ENCODE measurements around the gene CPB1. TPM values are rescaled to one million over a fixed set of nuclear protein-coding genes. Genes with fewer than 3 reads are reported as not detected.

Gene CPB1
- total RNA-seq, 1 donor from 2014 or later: not detected

- Mint-ChIP-seq H3K4me1 (ENCODE audit: low read depth, unreplicated experiment) (no peaks in the 10 kb centered on the region), H3K4me3 (ENCODE audit: unreplicated experiment) (no peak overlapping the region), H3K27me3 (ENCODE audit: unreplicated experiment) (no peaks in the 10 kb centered on the region), H3K36me3 (ENCODE audit: unreplicated experiment) (no peaks in the 10 kb centered on the region), H3K27ac (ENCODE audit: unreplicated experiment) (no peak overlapping the region), H3K9me3 (ENCODE audit: unreplicated experiment) (no peaks in the 10 kb centered on the region)
- TF ChIP-seq, protein P1, sequence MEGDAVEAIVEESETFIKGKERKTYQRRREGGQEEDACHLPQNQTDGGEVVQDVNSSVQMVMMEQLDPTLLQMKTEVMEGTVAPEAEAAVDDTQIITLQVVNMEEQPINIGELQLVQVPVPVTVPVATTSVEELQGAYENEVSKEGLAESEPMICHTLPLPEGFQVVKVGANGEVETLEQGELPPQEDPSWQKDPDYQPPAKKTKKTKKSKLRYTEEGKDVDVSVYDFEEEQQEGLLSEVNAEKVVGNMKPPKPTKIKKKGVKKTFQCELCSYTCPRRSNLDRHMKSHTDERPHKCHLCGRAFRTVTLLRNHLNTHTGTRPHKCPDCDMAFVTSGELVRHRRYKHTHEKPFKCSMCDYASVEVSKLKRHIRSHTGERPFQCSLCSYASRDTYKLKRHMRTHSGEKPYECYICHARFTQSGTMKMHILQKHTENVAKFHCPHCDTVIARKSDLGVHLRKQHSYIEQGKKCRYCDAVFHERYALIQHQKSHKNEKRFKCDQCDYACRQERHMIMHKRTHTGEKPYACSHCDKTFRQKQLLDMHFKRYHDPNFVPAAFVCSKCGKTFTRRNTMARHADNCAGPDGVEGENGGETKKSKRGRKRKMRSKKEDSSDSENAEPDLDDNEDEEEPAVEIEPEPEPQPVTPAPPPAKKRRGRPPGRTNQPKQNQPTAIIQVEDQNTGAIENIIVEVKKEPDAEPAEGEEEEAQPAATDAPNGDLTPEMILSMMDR (IDR thresholded peaks at IDR 0.05; ENCODE audit: partially characterized antibody, unreplicated experiment): no peak
- DNase-seq: no peak
Observed at GRCh38 chr3:148856384-148856783, 28.8 kb downstream of the CPB1 start.

DNA sequence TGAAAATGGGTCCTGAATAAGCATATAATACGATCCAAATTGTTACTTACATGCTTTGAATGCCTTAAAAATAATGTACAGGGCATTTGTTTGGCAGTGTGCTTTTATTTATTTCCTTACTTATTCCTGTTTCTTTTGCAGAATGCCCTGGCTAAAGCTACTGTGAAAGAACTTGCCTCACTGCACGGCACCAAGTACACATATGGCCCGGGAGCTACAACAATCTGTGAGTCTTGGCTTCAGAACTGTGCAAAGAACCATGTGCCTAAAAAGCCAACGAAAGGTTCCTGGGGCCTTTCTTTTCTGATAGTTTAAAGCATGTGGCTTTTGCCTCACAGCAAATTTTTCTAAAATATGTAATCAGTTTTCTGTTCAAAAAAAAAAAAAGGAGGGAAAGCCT is 29.7 kb downstream of the CPB1 start:
- Mint-ChIP-seq H3K4me3 (ENCODE audit: unreplicated experiment) (no peak overlapping the region), H3K27ac (ENCODE audit: unreplicated experiment) (no peak overlapping the region), H3K4me1 (ENCODE audit: low read depth, unreplicated experiment) (no peaks in the 10 kb centered on the region), H3K36me3 (ENCODE audit: unreplicated experiment) (no peaks in the 10 kb centered on the region), H3K9me3 (ENCODE audit: unreplicated experiment) (no peaks in the 10 kb centered on the region), H3K27me3 (ENCODE audit: unreplicated experiment) (no peaks in the 10 kb centered on the region)
- DNase-seq: no peak
- TF ChIP-seq, protein P1 (IDR thresholded peaks at IDR 0.05; ENCODE audit: partially characterized antibody, unreplicated experiment): no peak

DNA sequence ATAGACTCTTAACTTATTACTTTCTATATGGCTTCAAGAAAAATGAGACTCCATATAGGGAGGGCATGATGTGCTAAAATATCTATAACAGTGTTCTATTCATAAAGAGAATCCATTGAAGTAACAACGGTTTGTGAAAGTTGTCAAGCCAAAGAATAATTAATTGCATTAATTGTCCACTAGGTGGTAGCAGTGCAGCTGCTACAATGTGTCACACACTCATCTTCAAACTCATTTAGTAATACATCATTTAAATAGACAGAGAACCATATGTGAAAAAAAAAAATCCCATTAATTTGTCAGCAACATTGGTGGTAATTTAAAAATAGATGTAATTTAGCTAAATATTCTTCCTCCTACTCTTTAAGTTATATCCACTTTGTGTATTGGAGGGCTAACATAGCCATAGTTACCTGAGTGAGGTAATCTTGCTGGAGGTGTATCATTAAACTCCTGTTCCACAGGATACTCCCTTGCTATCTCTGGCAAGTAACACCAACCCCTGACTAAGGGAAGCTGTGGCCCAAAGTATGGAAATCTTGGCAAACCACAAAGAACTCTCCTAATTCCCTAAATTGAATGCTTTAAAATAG is 33.8 kb downstream of the CPB1 start:
- Mint-ChIP-seq H3K4me1 (ENCODE audit: low read depth, unreplicated experiment) (no peaks in the 10 kb centered on the region), H3K9me3 (ENCODE audit: unreplicated experiment) (no peaks in the 10 kb centered on the region), H3K27me3 (ENCODE audit: unreplicated experiment) (no peaks in the 10 kb centered on the region), H3K4me3 (ENCODE audit: unreplicated experiment) (no peak overlapping the region), H3K36me3 (ENCODE audit: unreplicated experiment) (no peaks in the 10 kb centered on the region), H3K27ac (ENCODE audit: unreplicated experiment) (no peak overlapping the region)
- DNase-seq: no peak
- TF ChIP-seq, protein P1 (IDR thresholded peaks at IDR 0.05; ENCODE audit: partially characterized antibody, unreplicated experiment): peak; percentile 84

DNA sequence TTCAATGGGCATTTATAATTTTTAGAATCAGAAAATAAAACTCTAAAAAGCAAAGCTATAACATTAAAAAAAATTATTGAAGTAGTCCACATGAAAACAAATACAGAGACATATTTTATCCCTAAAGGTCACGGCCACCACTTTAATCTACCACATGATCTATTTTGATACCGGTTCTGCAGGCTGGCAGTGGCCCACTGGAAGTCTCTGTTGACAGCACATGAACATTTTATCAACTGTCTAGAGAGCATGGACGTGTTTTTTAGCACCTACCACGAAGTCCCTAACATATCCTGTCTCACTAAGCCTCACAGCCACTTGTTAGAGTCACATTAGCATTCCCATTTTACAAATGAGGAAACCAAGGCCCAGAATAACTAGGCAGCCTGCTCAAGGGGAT is 35.7 kb downstream of the CPB1 start:
- no peak overlapping the region for H3K27ac Mint-ChIP-seq (ENCODE audit: unreplicated experiment)
- no peaks in the 10 kb centered on the region for H3K36me3 Mint-ChIP-seq (ENCODE audit: unreplicated experiment)
- TF ChIP-seq, protein P1 (IDR thresholded peaks at IDR 0.05; ENCODE audit: partially characterized antibody, unreplicated experiment): no peak
- no peak for DNase-seq
- H3K27me3 Mint-ChIP-seq (ENCODE audit: unreplicated experiment): no peaks in the 10 kb centered on the region
- no peak overlapping the region for H3K4me3 Mint-ChIP-seq (ENCODE audit: unreplicated experiment)
- no peaks in the 10 kb centered on the region for H3K9me3 Mint-ChIP-seq (ENCODE audit: unreplicated experiment)
- no peaks in the 10 kb centered on the region for H3K4me1 Mint-ChIP-seq (ENCODE audit: low read depth, unreplicated experiment)

DNA sequence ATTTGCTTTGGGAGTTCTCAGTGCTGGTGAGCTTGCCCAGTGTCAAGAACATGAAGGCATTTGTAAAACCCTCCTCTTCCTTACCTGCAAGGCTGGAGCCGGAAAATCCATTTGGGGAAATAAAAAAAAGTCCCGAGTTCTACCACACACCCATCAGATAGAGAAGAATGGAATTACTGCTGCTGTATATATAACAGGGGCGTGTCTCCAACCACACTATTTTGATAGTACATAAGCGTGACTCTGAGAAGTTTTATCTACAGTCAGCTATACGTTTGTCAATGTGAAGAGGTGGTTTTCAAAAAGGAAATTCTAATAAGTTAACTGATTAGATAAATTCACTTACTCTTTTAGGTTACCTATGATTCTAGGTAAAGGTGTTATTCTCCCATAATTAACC is 36.2 kb downstream of the CPB1 start:
- Mint-ChIP-seq H3K4me3 (ENCODE audit: unreplicated experiment) (no peak overlapping the region), H3K9me3 (ENCODE audit: unreplicated experiment) (no peaks in the 10 kb centered on the region), H3K27me3 (ENCODE audit: unreplicated experiment) (no peaks in the 10 kb centered on the region), H3K4me1 (ENCODE audit: low read depth, unreplicated experiment) (no peaks in the 10 kb centered on the region), H3K27ac (ENCODE audit: unreplicated experiment) (no peak overlapping the region), H3K36me3 (ENCODE audit: unreplicated experiment) (no peaks in the 10 kb centered on the region)
- DNase-seq: no peak
- TF ChIP-seq, protein P1 (IDR thresholded peaks at IDR 0.05; ENCODE audit: partially characterized antibody, unreplicated experiment): no peak

Data from glutamatergic neuron (in vitro differentiated cells).